HG03442 (cell line): Measurements from ENCODE around the gene LEMD2.

Source experiments
- ATAC-seq: cut with Tn5 transposase; IDR thresholded peaks from one replicate; pipeline ENCODE4 v1.9.1; 2021; ENCODE audit warnings: mild to moderate bottlenecking, moderate library complexity; ENCODE audit not compliant: unreplicated experiment

Gene LEMD2

DNA sequence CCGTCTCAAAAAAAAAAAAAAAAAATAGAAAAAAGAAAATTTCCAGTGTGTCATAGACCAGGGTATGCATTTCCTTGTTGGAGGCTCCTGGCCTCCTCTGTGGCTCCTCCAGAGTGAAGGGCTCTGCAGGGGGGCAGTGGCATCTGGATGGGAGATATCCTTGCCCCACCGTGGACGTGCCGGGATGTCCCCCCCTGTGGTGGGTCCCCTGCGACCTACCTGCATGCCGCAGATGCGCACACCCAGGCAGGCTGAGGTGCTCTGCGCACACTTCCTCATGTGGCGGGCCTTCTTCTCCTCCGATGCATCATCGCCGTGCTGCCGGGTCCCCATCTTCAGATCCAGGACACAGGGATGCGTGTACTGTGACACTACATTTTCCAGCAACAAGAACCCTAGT is 63.7 kb downstream of the LEMD2 start:
- no peak for ATAC-seq

GRCh38 chr6:33724102-33725023 is 64.6 kb downstream of the LEMD2 start:
- ATAC-seq, result no peak

- no peak for ATAC-seq
Measured at GRCh38 chr6:33723371-33724085, 65.4 kb downstream of the LEMD2 start.

DNA sequence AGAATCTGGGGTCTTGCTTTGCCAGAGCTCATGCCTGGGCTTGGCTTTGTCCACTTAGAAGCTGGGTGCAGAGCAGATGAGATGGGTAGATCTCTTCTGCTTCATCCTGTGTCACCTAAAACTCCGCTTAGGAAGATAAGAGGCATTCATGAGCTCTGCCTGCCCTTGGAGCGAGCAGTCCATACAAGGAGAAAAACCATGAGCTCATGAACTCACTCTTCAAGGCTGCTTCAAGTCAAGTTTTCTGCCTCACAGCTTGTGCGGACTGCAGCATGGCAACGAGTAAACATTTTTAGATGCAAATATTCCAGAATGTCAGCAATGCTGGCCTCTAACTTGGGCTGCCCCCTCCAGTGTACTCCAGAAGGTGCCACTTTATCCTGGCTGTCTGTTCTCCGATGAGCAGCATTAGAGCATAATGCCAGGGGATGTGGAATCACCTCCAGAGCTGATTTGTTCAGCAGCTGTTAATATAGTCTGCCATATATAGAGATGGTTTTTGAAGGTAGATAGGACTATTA is 66.8 kb downstream of the LEMD2 start:
- no peak for ATAC-seq

DNA sequence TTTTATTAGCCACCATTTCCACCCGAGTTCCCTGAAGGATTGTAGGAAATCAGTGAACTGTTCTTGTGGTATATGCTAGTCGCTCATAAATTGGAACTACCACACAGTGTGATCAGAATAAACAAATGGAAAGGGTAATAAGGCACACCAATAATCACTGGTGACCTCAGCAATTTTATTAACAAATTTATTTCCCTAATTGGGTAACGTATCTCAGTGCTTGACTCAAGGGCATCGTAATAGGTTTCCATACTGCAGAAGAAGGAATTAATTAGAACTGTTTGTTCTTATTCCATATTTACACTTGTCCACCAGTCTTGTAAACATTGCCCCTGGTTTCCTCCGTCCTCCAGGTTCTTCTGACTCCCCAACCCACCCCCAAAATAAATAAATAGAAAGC is 67.4 kb downstream of the LEMD2 start:
- no peak for ATAC-seq
